ENCODE measurements around the gene SPATA2. TPM values are rescaled to one million over a fixed set of nuclear protein-coding genes. Genes with fewer than 3 reads are reported as not detected.
"Not testable (repeated sequence)": the region's sequence is repeated elsewhere in the genome, so short reads cannot be mapped to it uniquely, and the experiment has no call there.

SPATA2 gene
- total RNA-seq, 5 donors from 2014 or later (not counting 1 experiment from before 2014, with no cell fraction given) = 9.6 to 19.4 (median 10.4) TPM

DNA sequence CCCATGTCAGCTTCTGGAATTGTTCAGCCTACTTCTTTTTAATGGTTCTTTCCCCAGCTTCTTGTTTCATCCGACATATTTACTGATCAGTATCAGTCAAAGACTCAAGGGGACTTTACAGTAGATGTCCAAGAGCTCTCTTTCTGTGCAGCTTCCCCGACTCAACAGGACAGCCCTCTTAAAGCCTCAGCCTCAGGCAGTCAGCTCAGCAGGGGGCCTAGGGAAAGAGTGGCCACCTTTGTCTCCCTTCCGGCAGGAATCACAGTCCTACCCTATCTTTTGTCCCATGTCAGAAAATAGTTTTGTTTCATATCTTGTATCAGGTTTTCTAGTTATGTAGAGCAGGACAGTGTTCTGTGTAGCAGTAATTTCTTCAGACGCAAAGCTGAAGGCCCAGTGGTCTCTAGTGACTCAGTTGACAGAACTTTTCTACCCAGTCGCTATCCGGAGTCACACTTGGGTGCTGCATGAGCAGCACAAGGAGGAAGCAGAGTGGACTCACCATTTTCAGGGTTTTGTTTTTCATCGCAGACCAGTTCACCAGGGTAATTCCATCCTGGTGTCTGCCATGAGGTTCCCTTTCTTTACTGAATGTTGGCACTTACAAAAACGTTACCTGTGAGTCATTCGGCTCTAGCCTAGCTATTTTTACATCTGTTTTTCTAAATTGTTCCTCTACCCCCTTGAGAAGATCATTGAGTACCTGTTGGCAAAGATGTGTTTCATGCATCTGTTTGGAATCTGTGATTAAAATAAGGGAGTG, 47.7 kb downstream of the SPATA2 start:
- no peak for DNase-seq
- no peaks in the 10 kb centered on the region for H3K9me3 ChIP-seq
- POLR2A ChIA-PET = interaction anchor here in 1 of 2 donors (0.5 kb wide), 1 partner anchor 161 kb away, joined by 3 read pairs; no protein-coding TSS in a partner anchor
- Mint-ChIP-seq H3K36me3 (peaks cover 47% of the 10 kb centered on the region), H3K27ac (peak overlapping the region in 1 of 2 donors; percentile 11), H3K9me3 (no peaks in the 10 kb centered on the region), H3K4me1 (peaks cover 0 to 2% (median 0%) of the 10 kb centered on the region in 3 donors), H3K4me3 (no peak overlapping the region), H3K27me3 (no peaks in the 10 kb centered on the region)
- CTCF ChIA-PET = interaction anchor here in 1 of 2 donors (0.8 kb wide), 1 partner anchor 21 kb away, joined by 3 read pairs; no protein-coding TSS in a partner anchor
- peaks cover 6 to 65% of the 10 kb centered on the region in 2 donors for H3K36me3 ChIP-seq (ENCODE audit: control insufficient read depth in 2 of 2, extremely low read depth in 1 of 2, insufficient read depth in 1 of 2, low read length in 1 of 2)
- no peaks in the 10 kb centered on the region for H3K27me3 ChIP-seq (replicated peaks in 1 of 2; ENCODE audit: control insufficient read depth in 2 of 2, extremely low read depth in 1 of 2, insufficient read depth in 2 of 2, low read length in 1 of 2)
- H3K4me1 ChIP-seq (ENCODE audit: control insufficient read depth in 1 of 2, extremely low read depth in 1 of 2, insufficient read depth in 2 of 2, low read length in 2 of 2) = no peaks in the 10 kb centered on the region
- no peak overlapping the region for H3K27ac ChIP-seq (ENCODE audit: low read length)
- ATAC-seq (replicated peaks in 1 of 4) = no peak
- 95% methylated on average over 6 of the region's 9 CpGs for WGBS (ENCODE audit: insufficient coverage)
- no peak overlapping the region for H3K4me3 ChIP-seq (ENCODE audit: control insufficient read depth in 1 of 2, extremely low read depth in 1 of 2, low read length in 1 of 2)

DNA sequence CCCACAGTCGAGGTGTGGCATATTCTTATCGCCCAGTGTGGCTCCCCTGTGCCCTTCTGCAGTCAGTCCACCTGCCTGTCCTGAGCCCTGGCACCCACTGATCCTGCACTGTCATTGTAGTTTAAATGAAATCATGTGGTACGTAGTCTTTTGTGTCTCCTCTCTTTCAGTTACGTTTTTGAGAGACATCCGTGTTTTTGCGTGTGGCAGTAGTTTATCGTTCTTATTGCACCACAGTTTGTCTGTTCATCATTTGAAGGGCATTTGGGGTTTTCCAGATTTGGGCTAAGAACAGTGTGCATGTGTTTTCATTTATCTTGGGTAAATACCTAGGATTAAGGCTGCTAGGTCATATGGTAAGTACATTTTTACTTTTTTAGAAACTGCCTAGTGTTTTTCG, 49.3 kb downstream of the SPATA2 start:
- WGBS (ENCODE audit: insufficient coverage) = 97% methylated on average over 5 of the region's 8 CpGs

DNA sequence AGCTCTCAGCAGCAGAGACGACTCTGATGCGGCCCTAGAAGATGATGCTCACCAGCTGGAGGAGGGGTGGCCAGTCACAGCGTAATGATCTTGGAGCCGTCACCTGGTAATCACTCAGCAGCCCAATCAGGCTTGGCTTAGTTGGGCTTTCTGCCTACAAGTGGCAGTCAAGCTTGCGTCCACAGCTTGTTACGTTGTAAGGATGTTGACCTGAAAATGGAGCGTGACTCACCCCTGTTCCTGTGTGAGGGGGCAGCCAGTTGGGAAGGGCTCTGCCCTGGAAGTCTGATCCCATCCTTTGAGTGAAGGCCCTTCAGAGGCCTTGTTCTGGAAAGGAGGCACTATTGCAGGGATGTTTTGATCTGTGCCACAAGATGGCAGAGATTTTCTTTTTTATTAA, 49.8 kb downstream of the SPATA2 start:
- H3K27ac Mint-ChIP-seq = no peak overlapping the region
- H3K27me3 Mint-ChIP-seq = no peaks in the 10 kb centered on the region
- WGBS (ENCODE audit: insufficient coverage) = 89% methylated on average over 7 of the region's 7 CpGs
- DNase-seq (no peak), ATAC-seq (replicated peaks in 1 of 4) (no peak)
- H3K36me3 Mint-ChIP-seq = peaks cover 65% of the 10 kb centered on the region
- peaks cover 3 to 66% of the 10 kb centered on the region in 2 donors for H3K36me3 ChIP-seq (ENCODE audit: control insufficient read depth in 2 of 2, extremely low read depth in 1 of 2, insufficient read depth in 1 of 2, low read length in 1 of 2)
- ChIA-PET POLR2A (no interaction called here), CTCF (no interaction called here)
- peaks cover 0 to 2% (median 0%) of the 10 kb centered on the region in 3 donors for H3K4me1 Mint-ChIP-seq
- H3K4me1 ChIP-seq (ENCODE audit: control insufficient read depth in 1 of 2, extremely low read depth in 1 of 2, insufficient read depth in 2 of 2, low read length in 2 of 2) = no peaks in the 10 kb centered on the region
- H3K27me3 ChIP-seq (replicated peaks in 1 of 2; ENCODE audit: control insufficient read depth in 2 of 2, extremely low read depth in 1 of 2, insufficient read depth in 2 of 2, low read length in 1 of 2) = no peaks in the 10 kb centered on the region
- H3K4me3 Mint-ChIP-seq = no peak overlapping the region
- H3K4me3 ChIP-seq (ENCODE audit: control insufficient read depth in 1 of 2, extremely low read depth in 1 of 2, low read length in 1 of 2) = no peak overlapping the region
- no peaks in the 10 kb centered on the region for H3K9me3 Mint-ChIP-seq
- H3K27ac ChIP-seq (ENCODE audit: low read length) = no peak overlapping the region
- no peaks in the 10 kb centered on the region for H3K9me3 ChIP-seq

More for the DNA sequence above, 49.3 kb downstream of the SPATA2 start:
- DNase-seq (no peak), ATAC-seq (replicated peaks in 1 of 4) (no peak)
- Histone ChIP-seq H3K36me3 (ENCODE audit: control insufficient read depth in 2 of 2, extremely low read depth in 1 of 2, insufficient read depth in 1 of 2, low read length in 1 of 2) (peaks cover 3 to 66% of the 10 kb centered on the region in 2 donors), H3K4me1 (ENCODE audit: control insufficient read depth in 1 of 2, extremely low read depth in 1 of 2, insufficient read depth in 2 of 2, low read length in 2 of 2) (no peaks in the 10 kb centered on the region), H3K4me3 (ENCODE audit: control insufficient read depth in 1 of 2, extremely low read depth in 1 of 2, low read length in 1 of 2) (no peak overlapping the region), H3K9me3 (no peaks in the 10 kb centered on the region), H3K27me3 (replicated peaks in 1 of 2; ENCODE audit: control insufficient read depth in 2 of 2, extremely low read depth in 1 of 2, insufficient read depth in 2 of 2, low read length in 1 of 2) (no peaks in the 10 kb centered on the region), H3K27ac (ENCODE audit: low read length) (no peak overlapping the region)
- H3K36me3 Mint-ChIP-seq = peaks cover 61% of the 10 kb centered on the region
- ChIA-PET CTCF (no interaction called here), POLR2A (no interaction called here)
- no peak overlapping the region for H3K27ac Mint-ChIP-seq
- peaks cover 0 to 2% (median 0%) of the 10 kb centered on the region in 3 donors for H3K4me1 Mint-ChIP-seq
- H3K4me3 Mint-ChIP-seq = no peak overlapping the region
- H3K27me3 Mint-ChIP-seq = no peaks in the 10 kb centered on the region
- H3K9me3 Mint-ChIP-seq = no peaks in the 10 kb centered on the region

DNA sequence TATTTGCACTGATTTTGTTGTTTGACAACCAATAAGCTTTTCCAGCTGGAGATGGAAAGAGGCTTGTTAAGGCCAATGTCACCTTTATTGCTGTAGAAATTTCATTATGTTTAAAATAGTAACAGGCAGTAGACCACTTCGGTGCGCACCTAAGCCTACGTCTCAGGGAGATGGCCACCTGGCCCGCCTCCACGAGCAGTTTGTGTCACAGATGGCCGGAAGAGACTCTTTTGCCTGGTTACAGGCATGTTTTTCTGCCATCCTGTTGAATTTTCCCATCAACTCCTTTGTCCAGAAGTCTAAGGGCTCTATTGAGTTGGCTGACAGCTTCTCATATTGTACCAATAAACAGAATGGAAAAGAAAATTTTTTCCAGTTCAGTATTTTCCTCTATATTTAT, 51.7 kb downstream of the SPATA2 start:
- Mint-ChIP-seq H3K27ac (no peak overlapping the region), H3K27me3 (no peaks in the 10 kb centered on the region), H3K36me3 (peaks cover 63% of the 10 kb centered on the region), H3K9me3 (no peaks in the 10 kb centered on the region), H3K4me3 (no peak overlapping the region), H3K4me1 (peaks cover 0 to 2% (median 0%) of the 10 kb centered on the region in 3 donors)
- CTCF ChIA-PET = no interaction called here
- POLR2A ChIA-PET = no interaction called here
- no peak for DNase-seq
- Histone ChIP-seq H3K27ac (ENCODE audit: low read length) (no peak overlapping the region), H3K36me3 (ENCODE audit: control insufficient read depth in 2 of 2, extremely low read depth in 1 of 2, insufficient read depth in 1 of 2, low read length in 1 of 2) (peaks cover 3 to 69% of the 10 kb centered on the region in 2 donors), H3K9me3 (no peaks in the 10 kb centered on the region), H3K4me1 (ENCODE audit: control insufficient read depth in 1 of 2, extremely low read depth in 1 of 2, insufficient read depth in 2 of 2, low read length in 2 of 2) (no peaks in the 10 kb centered on the region), H3K4me3 (ENCODE audit: control insufficient read depth in 1 of 2, extremely low read depth in 1 of 2, low read length in 1 of 2) (no peak overlapping the region), H3K27me3 (replicated peaks in 1 of 2; ENCODE audit: control insufficient read depth in 2 of 2, extremely low read depth in 1 of 2, insufficient read depth in 2 of 2, low read length in 1 of 2) (no peaks in the 10 kb centered on the region)
- WGBS (ENCODE audit: insufficient coverage) = 100% methylated on average over 3 of the region's 6 CpGs
- no peak for ATAC-seq (replicated peaks in 1 of 4)

DNA sequence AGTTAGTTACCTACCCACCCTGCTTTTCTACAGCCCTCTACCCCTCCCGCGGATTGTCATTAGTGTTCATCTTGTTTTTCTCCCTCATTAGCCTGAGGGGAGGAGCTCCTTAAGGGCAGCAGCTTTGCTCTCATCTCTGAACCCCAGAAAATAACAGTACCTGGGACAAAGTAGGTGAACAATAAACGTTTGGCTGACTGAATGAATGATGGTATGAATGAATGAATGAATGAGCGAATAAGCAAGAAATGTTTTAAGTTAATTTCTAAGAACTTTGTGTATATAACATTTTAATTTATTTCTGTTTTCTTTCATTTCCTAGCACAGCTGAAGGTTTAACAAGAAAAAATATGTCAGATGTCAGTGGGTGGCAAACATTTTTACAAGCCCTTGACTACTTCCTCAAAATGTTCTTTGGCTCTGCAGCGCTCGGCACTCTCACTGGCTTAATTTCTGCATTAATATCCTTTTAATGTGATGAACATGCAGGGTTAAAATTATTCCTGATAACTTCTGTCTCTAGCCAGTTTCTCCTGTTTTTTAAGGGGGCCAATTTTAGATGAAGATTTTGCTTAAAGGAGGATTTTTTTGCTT, 52.6 kb downstream of the SPATA2 start:
- WGBS (ENCODE audit: insufficient coverage) = no CpG with 5 or more reads among the region's 6 CpGs
- Histone ChIP-seq H3K36me3 (ENCODE audit: control insufficient read depth in 2 of 2, extremely low read depth in 1 of 2, insufficient read depth in 1 of 2, low read length in 1 of 2) (peaks cover 0 to 65% of the 10 kb centered on the region in 2 donors), H3K4me1 (ENCODE audit: control insufficient read depth in 1 of 2, extremely low read depth in 1 of 2, insufficient read depth in 2 of 2, low read length in 2 of 2) (no peaks in the 10 kb centered on the region), H3K9me3 (no peaks in the 10 kb centered on the region), H3K27me3 (replicated peaks in 1 of 2; ENCODE audit: control insufficient read depth in 2 of 2, extremely low read depth in 1 of 2, insufficient read depth in 2 of 2, low read length in 1 of 2) (no peaks in the 10 kb centered on the region), H3K4me3 (ENCODE audit: control insufficient read depth in 1 of 2, extremely low read depth in 1 of 2, low read length in 1 of 2) (no peak overlapping the region), H3K27ac (ENCODE audit: low read length) (no peak overlapping the region)
- POLR2A ChIA-PET = interaction anchor here in 1 of 2 donors (0.7 kb wide), 1 partner anchor 29 kb away, joined by 5 read pairs; no protein-coding TSS in a partner anchor
- no peaks in the 10 kb centered on the region for H3K27me3 Mint-ChIP-seq
- H3K9me3 Mint-ChIP-seq = no peaks in the 10 kb centered on the region
- no peak for DNase-seq
- H3K27ac Mint-ChIP-seq = no peak overlapping the region
- H3K36me3 Mint-ChIP-seq = peaks cover 56% of the 10 kb centered on the region
- peaks cover 0 to 2% (median 0%) of the 10 kb centered on the region in 3 donors for H3K4me1 Mint-ChIP-seq
- H3K4me3 Mint-ChIP-seq = no peak overlapping the region
- ATAC-seq (replicated peaks in 1 of 4) = no peak
- CTCF ChIA-PET = no interaction called here

DNA sequence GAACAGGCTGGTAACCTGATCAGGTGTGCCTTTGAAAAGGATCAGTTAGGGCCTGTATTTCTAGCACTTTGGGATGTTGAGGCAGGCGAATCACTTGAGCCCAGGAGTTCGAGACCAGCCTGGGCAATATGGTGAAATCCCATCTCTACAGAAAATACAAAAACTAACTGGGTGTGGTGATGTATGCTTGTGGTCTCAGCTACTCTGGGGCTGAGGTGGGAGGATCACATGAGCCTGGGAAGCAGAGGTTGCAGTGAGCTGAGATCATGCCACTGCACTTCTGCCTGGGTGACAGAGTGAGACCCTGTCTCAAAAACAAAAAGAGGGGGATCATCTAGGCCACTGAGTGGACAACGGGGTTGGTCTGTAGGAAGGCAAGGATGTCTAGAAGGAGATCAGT, 54.1 kb downstream of the SPATA2 start:
- H3K27ac Mint-ChIP-seq; H3K27ac ChIP-seq (ENCODE audit: low read length); POLR2A ChIA-PET; H3K27me3 Mint-ChIP-seq; CTCF ChIA-PET; H3K4me3 Mint-ChIP-seq; H3K4me3 ChIP-seq (ENCODE audit: control insufficient read depth in 1 of 2, extremely low read depth in 1 of 2, low read length in 1 of 2); H3K9me3 Mint-ChIP-seq; DNase-seq; ATAC-seq (replicated peaks in 1 of 4); H3K9me3 ChIP-seq; H3K4me1 ChIP-seq (ENCODE audit: control insufficient read depth in 1 of 2, extremely low read depth in 1 of 2, insufficient read depth in 2 of 2, low read length in 2 of 2); H3K4me1 Mint-ChIP-seq; H3K27me3 ChIP-seq (replicated peaks in 1 of 2; ENCODE audit: control insufficient read depth in 2 of 2, extremely low read depth in 1 of 2, insufficient read depth in 2 of 2, low read length in 1 of 2): not testable (repeated sequence)
- WGBS (ENCODE audit: insufficient coverage) = 100% methylated on average over 1 of the region's 3 CpGs
- peaks cover 53% of the 10 kb centered on the region for H3K36me3 Mint-ChIP-seq
- H3K36me3 ChIP-seq (ENCODE audit: control insufficient read depth in 2 of 2, extremely low read depth in 1 of 2, insufficient read depth in 1 of 2, low read length in 1 of 2) = peaks cover 0 to 69% of the 10 kb centered on the region in 2 donors

Measured in T-cell (primary cell).